Neural progenitor cell (in vitro differentiated cells): ENCODE data around the gene ST6GAL2. TPM values are rescaled to one million over a fixed set of nuclear protein-coding genes. Genes with fewer than 3 reads are reported as not detected.

Source experiments
- DNase-seq: peaks from one replicate; pipeline ENCODE4 v3.0.0-alpha.2; 2016; ENCODE audit warnings: low spot score
- H2AFZ ChIP-seq: fragments of 200-600 bp; sonication (generic); replicated peaks from 2 replicates; pipeline ENCODE4 v1.6.1; 2016; ENCODE audit warnings: antibody characterized with exemption
- H3F3A ChIP-seq: fragments of 200-600 bp; sonication (generic); 2 replicates; pipeline ENCODE4 v1.6.1; 2016; ENCODE audit warnings: antibody characterized with exemption, low read depth
- H3K27ac ChIP-seq: fragments of 200-600 bp; sonication (generic); 2 replicates; pipeline ENCODE4 v1.5.1; 2016; ENCODE audit warnings: mild to moderate bottlenecking
- H3K27me3 ChIP-seq: fragments of 200-600 bp; sonication (generic); 2 replicates; pipeline ENCODE4 v1.6.1; 2016; ENCODE audit warnings: mild to moderate bottlenecking, moderate library complexity
- H3K36me3 ChIP-seq: fragments of 200-600 bp; sonication (generic); 2 replicates; pipeline ENCODE4 v1.5.1; 2016
- H3K4me1 ChIP-seq: fragments of 200-600 bp; sonication (generic); 2 replicates; pipeline ENCODE4 v1.6.1; 2016; ENCODE audit warnings: mixed run types
- H3K4me2 ChIP-seq: fragments of 200-600 bp; sonication (generic); 2 replicates; pipeline ENCODE4 v1.6.1; 2016
- H3K4me3 ChIP-seq: fragments of 200-600 bp; sonication (generic); 2 replicates; pipeline ENCODE4 v1.5.1; 2016
- H3K79me2 ChIP-seq: fragments of 200-600 bp; sonication (generic); 2 replicates; pipeline ENCODE4 v1.6.1; 2016; ENCODE audit warnings: low read depth
- H3K9ac ChIP-seq: fragments of 200-600 bp; sonication (generic); 2 replicates; pipeline ENCODE4 v1.6.1; 2016
- H3K9me3 ChIP-seq: fragments of 200-600 bp; sonication (generic); 2 replicates; pipeline ENCODE4 v1.5.1; 2016; ENCODE audit warnings: low read depth
- H4K20me1 ChIP-seq: fragments of 200-600 bp; sonication (generic); 2 replicates; pipeline ENCODE4 v1.6.1; 2016; ENCODE audit warnings: low read depth
- H3K27ac Mint-ChIP-seq: 3 replicates; pipeline ENCODE4 v1.8.0; 2021; ENCODE audit warnings: mixed read lengths
- H3K27me3 Mint-ChIP-seq: 2 replicates; pipeline ENCODE4 v1.8.0; 2022; ENCODE audit warnings: low read depth, mild to moderate bottlenecking, inconsistent platforms, moderate library complexity, mixed read lengths; ENCODE audit not compliant: insufficient read depth
- H3K36me3 Mint-ChIP-seq: 3 replicates; pipeline ENCODE4 v1.8.0; 2021; ENCODE audit warnings: mixed read lengths
- H3K4me1 Mint-ChIP-seq: 3 replicates; pipeline ENCODE4 v1.8.0; 2021; ENCODE audit warnings: mixed read lengths
- H3K4me3 Mint-ChIP-seq: 3 replicates; pipeline ENCODE4 v1.8.0; 2021; ENCODE audit warnings: mild to moderate bottlenecking, moderate library complexity, mixed read lengths
- H3K9me3 Mint-ChIP-seq: 3 replicates; pipeline ENCODE4 v1.8.0; 2020; ENCODE audit warnings: mixed read lengths
- CTCF ChIP-seq: fragments of 200-600 bp; sonication (generic); IDR thresholded peaks from 2 replicates; pipeline ENCODE4 v1.5.1; 2017; ENCODE audit warnings: antibody characterized with exemption, mild to moderate bottlenecking
- EZH2 ChIP-seq: fragments of 200-600 bp; sonication (generic); IDR thresholded peaks from 2 replicates; pipeline ENCODE4 v1.6.1; 2017; ENCODE audit warnings: antibody characterized with exemption, mild to moderate bottlenecking, moderate library complexity
- EZH2phosphoT487 ChIP-seq: fragments of 200-600 bp; sonication (generic); IDR thresholded peaks from 2 replicates; pipeline ENCODE4 v1.6.1; 2017; ENCODE audit warnings: antibody characterized with exemption
- total RNA-seq: library from RNA; depleted of rRNA; stranded (reverse); fragments of >200 nt; gene quantifications from 2 replicates; pipeline ENCODE4 v1.2.3, GENCODE V29; 2015; ENCODE audit warnings: low replicate concordance

The ST6GAL2 gene
- total RNA-seq, 1 donor from 2014 or later, result 10.1 TPM

- Histone ChIP-seq H4K20me1 (no peaks in the 10 kb centered on the region), H3K4me2 (no peak overlapping the region), H2AFZ (no peak overlapping the region), H3F3A (no peaks in the 10 kb centered on the region), H3K36me3 (no peaks in the 10 kb centered on the region), H3K4me3 (no peak overlapping the region), H3K4me1 (peaks cover 5% of the 10 kb centered on the region), H3K9me3 (no peaks in the 10 kb centered on the region), H3K27me3 (no peaks in the 10 kb centered on the region), H3K9ac (no peak overlapping the region), H3K79me2 (no peaks in the 10 kb centered on the region), H3K27ac (no peak overlapping the region)
- Mint-ChIP-seq H3K36me3 (peaks cover 71% of the 10 kb centered on the region), H3K4me1 (peaks cover 22% of the 10 kb centered on the region), H3K4me3 (no peak overlapping the region), H3K9me3 (peaks cover 4% of the 10 kb centered on the region), H3K27ac (no peak overlapping the region), H3K27me3 (no peaks in the 10 kb centered on the region)
- TF ChIP-seq EZH2phosphoT487 (no peak), CTCF (no peak), EZH2 (no peak)
- DNase-seq, result no peak
Measured at GRCh38 chr2:106830191-106830590, 55.8 kb downstream of the ST6GAL2 start.

GRCh38 chr2:106828119-106828518 lies 57.8 kb downstream of the ST6GAL2 start:
- DNase-seq, result no peak
- TF ChIP-seq EZH2, result no peak
- H3K36me3 Mint-ChIP-seq, result peaks cover 87% of the 10 kb centered on the region
- Histone ChIP-seq H4K20me1 (no peaks in the 10 kb centered on the region), H3K4me3 (no peak overlapping the region), H2AFZ (no peak overlapping the region), H3K79me2 (no peaks in the 10 kb centered on the region), H3K36me3 (no peaks in the 10 kb centered on the region), H3K9ac (no peak overlapping the region), H3K4me2 (no peak overlapping the region), H3F3A (no peaks in the 10 kb centered on the region), H3K9me3 (no peaks in the 10 kb centered on the region), H3K4me1 (peaks cover 1% of the 10 kb centered on the region), H3K27me3 (no peaks in the 10 kb centered on the region), H3K27ac (no peak overlapping the region)
- H3K4me1 Mint-ChIP-seq, result peaks cover 8% of the 10 kb centered on the region
- no peak overlapping the region for H3K4me3 Mint-ChIP-seq
- H3K9me3 Mint-ChIP-seq, result peaks cover 9% of the 10 kb centered on the region
- H3K27ac Mint-ChIP-seq, result no peak overlapping the region
- H3K27me3 Mint-ChIP-seq, result no peaks in the 10 kb centered on the region

- H3K27ac Mint-ChIP-seq, result no peak overlapping the region
- H3K4me1 Mint-ChIP-seq, result peaks cover under 1% of the 10 kb centered on the region
- H3K36me3 Mint-ChIP-seq, result peaks cover 85% of the 10 kb centered on the region
- H3K27me3 Mint-ChIP-seq, result no peaks in the 10 kb centered on the region
- Histone ChIP-seq H3K9me3 (no peaks in the 10 kb centered on the region), H3K4me1 (no peaks in the 10 kb centered on the region), H3F3A (no peaks in the 10 kb centered on the region), H3K9ac (no peak overlapping the region), H3K27ac (no peak overlapping the region), H3K4me2 (no peak overlapping the region), H3K27me3 (no peaks in the 10 kb centered on the region), H2AFZ (no peak overlapping the region), H4K20me1 (no peaks in the 10 kb centered on the region), H3K36me3 (no peaks in the 10 kb centered on the region), H3K79me2 (no peaks in the 10 kb centered on the region), H3K4me3 (no peak overlapping the region)
- H3K9me3 Mint-ChIP-seq, result peaks cover 10% of the 10 kb centered on the region
- H3K4me3 Mint-ChIP-seq, result no peak overlapping the region
- DNase-seq, result no peak
- TF ChIP-seq EZH2, result no peak
- no peak for TF ChIP-seq EZH2phosphoT487
- no peak for TF ChIP-seq CTCF
Measured at GRCh38 chr2:106827158-106827557, 58.8 kb downstream of the ST6GAL2 start.

- H3K9ac ChIP-seq, result no peak overlapping the region
- no peak for DNase-seq
- H3K27me3 ChIP-seq, result no peaks in the 10 kb centered on the region
- TF ChIP-seq EZH2phosphoT487 (no peak), EZH2 (no peak), CTCF (no peak)
- no peaks in the 10 kb centered on the region for H3K36me3 ChIP-seq
- H3K27ac ChIP-seq, result no peak overlapping the region
- Mint-ChIP-seq H3K36me3 (peaks cover 85% of the 10 kb centered on the region), H3K4me1 (no peaks in the 10 kb centered on the region), H3K27ac (no peak overlapping the region), H3K27me3 (no peaks in the 10 kb centered on the region), H3K4me3 (no peak overlapping the region), H3K9me3 (peaks cover 21% of the 10 kb centered on the region)
- no peak overlapping the region for H3K4me2 ChIP-seq
- no peaks in the 10 kb centered on the region for H3F3A ChIP-seq
- no peaks in the 10 kb centered on the region for H3K79me2 ChIP-seq
- H3K4me3 ChIP-seq, result no peak overlapping the region
- H3K9me3 ChIP-seq, result no peaks in the 10 kb centered on the region
- no peaks in the 10 kb centered on the region for H4K20me1 ChIP-seq
- no peak overlapping the region for H2AFZ ChIP-seq
- H3K4me1 ChIP-seq, result no peaks in the 10 kb centered on the region
Measured at GRCh38 chr2:106825161-106825560, 60.8 kb downstream of the ST6GAL2 start.
